SK-N-SH (cell line): Measurements from ENCODE around the gene MYO1D. TPM values are rescaled to one million over a fixed set of nuclear protein-coding genes. Genes with fewer than 3 reads are reported as not detected.

ENCODE experiments used
- CTCF ChIA-PET: fragments of 300-600, 350-600 bp; formaldehyde crosslinking; extraction: SDS; loops from one replicate; lab custom pipeline; 2021; lab: Yijun Ruan, JAX
- POLR2A ChIA-PET: fragments of 350-600 bp; sonication (Branson Sonifier 250); formaldehyde crosslinking; extraction: SDS; loops from one replicate; lab custom pipeline; 2020; ENCODE audit warnings: antibody characterized with exemption, inconsistent platforms; lab: Yijun Ruan, JAX
- DNase-seq: peaks from one replicate; pipeline ENCODE4 v3.0.0; 2012
- H2AFZ ChIP-seq: fragments of 200-600 bp; sonication (generic); 2 replicates; pipeline ENCODE4 v1.8.1; 2016; ENCODE audit warnings: antibody characterized with exemption, mild to moderate bottlenecking, low read depth
- H3F3A ChIP-seq: fragments of 200-600 bp; sonication (generic); replicated peaks from 2 replicates; pipeline ENCODE3; 2016; ENCODE audit warnings: antibody characterized with exemption, mild to moderate bottlenecking; ENCODE audit not compliant: insufficient read depth
- H3K27ac ChIP-seq, 2 experiments: fragments of 200-500 bp in 1 of 2; fragments of 200-600 bp in 1 of 2; sonication (Bioruptor generic) in 1 of 2; sonication (generic), shearing (Covaris generic) in 1 of 2; 2 replicates each; pipeline versions ENCODE4 v1.5.1 to v1.6.1; 2014 to 2016; ENCODE audit warnings: low read depth in 2 of 2, inconsistent platforms in 1 of 2, low read length in 1 of 2, mild to moderate bottlenecking in 1 of 2, mixed read lengths in 1 of 2
- H3K27me3 ChIP-seq: fragments of 200-600 bp; sonication (generic), shearing (Covaris generic); 2 replicates; pipeline ENCODE4 v1.6.1; 2016; ENCODE audit warnings: mixed run types; ENCODE audit not compliant: insufficient read depth
- H3K36me3 ChIP-seq, 2 experiments: fragments of 200-500 bp in 1 of 2; fragments of 200-600 bp in 1 of 2; sonication (Bioruptor generic) in 1 of 2; sonication (generic) in 1 of 2; replicated peaks in 1 of 2; 2 replicates each; pipeline versions ENCODE3 to v1.5.1; 2014 to 2016; ENCODE audit warnings: low read length in 1 of 2, mild to moderate bottlenecking in 1 of 2; ENCODE audit not compliant: insufficient read depth in 2 of 2, control insufficient read depth in 1 of 2
- H3K4me1 ChIP-seq, 2 experiments: fragments of 200-500 bp in 1 of 2; fragments of 200-600 bp in 1 of 2; sonication (Bioruptor generic) in 1 of 2; sonication (generic), shearing (Covaris generic) in 1 of 2; 2 replicates each; pipeline versions ENCODE4 v1.5.1 to v1.6.1; 2014 to 2016; ENCODE audit warnings: low read depth in 1 of 2, low read length in 1 of 2, mixed run types in 1 of 2; ENCODE audit not compliant: insufficient read depth in 2 of 2, control insufficient read depth in 1 of 2
- H3K4me2 ChIP-seq: fragments of 200-600 bp; sonication (generic), shearing (Covaris generic); 2 replicates; pipeline ENCODE4 v1.6.1; 2017; ENCODE audit warnings: mixed run types
- H3K4me3 ChIP-seq, 2 experiments: fragments of 200-500 bp in 1 of 2; fragments of 200-600 bp in 1 of 2; sonication (Bioruptor generic) in 1 of 2; sonication (generic), shearing (Covaris generic) in 1 of 2; 2 replicates each; pipeline versions ENCODE4 v1.5.1 to v1.8.1; 2014 to 2016; ENCODE audit warnings: low read depth in 2 of 2, inconsistent platforms in 1 of 2, low read length in 1 of 2, mild to moderate bottlenecking in 1 of 2, mixed read lengths in 1 of 2, moderate library complexity in 1 of 2
- H3K79me2 ChIP-seq: fragments of 200-600 bp; sonication (generic); 2 replicates; pipeline ENCODE4 v1.8.1; 2017; ENCODE audit warnings: mild to moderate bottlenecking; ENCODE audit not compliant: insufficient read depth
- H3K9ac ChIP-seq: fragments of 200-600 bp; sonication (generic); 2 replicates; pipeline ENCODE4 v1.6.1; 2017; ENCODE audit warnings: mixed run types
- H3K9me2 ChIP-seq: fragments of 200-600 bp; sonication (generic); 2 replicates; pipeline ENCODE4 v1.6.1; 2017; ENCODE audit warnings: mixed run types
- H3K9me3 ChIP-seq: fragments of 200-600 bp; sonication (generic); 2 replicates; pipeline ENCODE4 v1.6.1; 2017; ENCODE audit warnings: mixed run types, mild to moderate bottlenecking, moderate library complexity
- H4K20me1 ChIP-seq: fragments of 200-600 bp; sonication (generic); 2 replicates; pipeline ENCODE4 v1.6.1; 2017; ENCODE audit warnings: mild to moderate bottlenecking, mixed run types; ENCODE audit not compliant: insufficient read depth
- CHD2 ChIP-seq: fragments of 150-350 bp; IDR thresholded peaks from 2 replicates; pipeline ENCODE4 v1.6.1; 2018; ENCODE audit warnings: low read length; ENCODE audit not compliant: partially characterized antibody
- CTCF ChIP-seq: fragments of 200-600 bp; sonication (generic); IDR thresholded peaks from 2 replicates; pipeline ENCODE4 v1.6.1; 2017; ENCODE audit warnings: antibody characterized with exemption, mild to moderate bottlenecking, moderate library complexity
- ELF1 ChIP-seq: IDR thresholded peaks from 2 replicates; pipeline ENCODE4 v1.4.0; 2012
- EP300 ChIP-seq, 2 experiments: IDR thresholded peaks; 2 replicates each; pipeline versions ENCODE4 v1.4.0 to v1.6.1; 2012; ENCODE audit warnings: borderline replicate concordance in 1 of 2, low read depth in 1 of 2, low read length in 1 of 2
- EZH2phosphoT487 ChIP-seq: fragments of 200-600 bp; sonication (generic); IDR thresholded peaks from 2 replicates; pipeline ENCODE4 v1.6.1; 2017; ENCODE audit warnings: low read depth, mixed run types, mild to moderate bottlenecking, antibody characterized with exemption, moderate library complexity, borderline replicate concordance
- FOSL2 ChIP-seq: IDR thresholded peaks from 2 replicates; pipeline ENCODE4 v1.4.0; 2012; ENCODE audit warnings: low read depth, mild to moderate bottlenecking, moderate library complexity, borderline replicate concordance
- FOXM1 ChIP-seq: IDR thresholded peaks from 2 replicates; pipeline ENCODE4 v1.4.0; 2012; ENCODE audit warnings: low read depth, mild to moderate bottlenecking
- GABPA ChIP-seq: IDR thresholded peaks from 2 replicates; pipeline ENCODE4 v1.4.0; 2012; ENCODE audit warnings: low read depth, mild to moderate bottlenecking
- JUND ChIP-seq: IDR thresholded peaks from 2 replicates; pipeline ENCODE4 v1.4.0; 2012
- MAX ChIP-seq: IDR thresholded peaks from 2 replicates; pipeline ENCODE4 v1.4.0; 2012; ENCODE audit warnings: low read depth
- MXI1 ChIP-seq: IDR thresholded peaks from 2 replicates; pipeline ENCODE4 v1.6.1; 2012; ENCODE audit warnings: mild to moderate bottlenecking, low read depth, low read length, improper control_type of control experiment
- NFIC ChIP-seq: IDR thresholded peaks from 2 replicates; pipeline ENCODE4 v1.4.0; 2012; ENCODE audit warnings: borderline replicate concordance
- PBX3 ChIP-seq: IDR thresholded peaks from 2 replicates; pipeline ENCODE4; 2012
- RCOR1 ChIP-seq: fragments of 150-350 bp; IDR thresholded peaks from 2 replicates; pipeline ENCODE4 v1.6.1; 2017; ENCODE audit warnings: antibody characterized with exemption, low read length
- RFX5 ChIP-seq: IDR thresholded peaks from 2 replicates; pipeline ENCODE4 v1.6.1; 2012; ENCODE audit warnings: mild to moderate bottlenecking, improper control_type of control experiment, low read length
- SIN3A ChIP-seq: IDR thresholded peaks from 2 replicates; pipeline ENCODE4 v1.6.1; 2012; ENCODE audit warnings: low read depth, mild to moderate bottlenecking, low read length, moderate library complexity, borderline replicate concordance
- SMC3 ChIP-seq: IDR thresholded peaks from 2 replicates; pipeline ENCODE4 v1.6.1; 2012; ENCODE audit warnings: low read depth, low read length, improper control_type of control experiment
- TAF1 ChIP-seq: IDR thresholded peaks from 2 replicates; pipeline ENCODE4 v1.6.1; 2012; ENCODE audit warnings: low read depth, mild to moderate bottlenecking, low read length, moderate library complexity, borderline replicate concordance
- TCF12 ChIP-seq: IDR thresholded peaks from 2 replicates; pipeline ENCODE4 v1.4.0; 2012
- TEAD4 ChIP-seq: IDR thresholded peaks from 2 replicates; pipeline ENCODE4 v1.4.0; 2012; ENCODE audit warnings: mild to moderate bottlenecking, borderline replicate concordance; ENCODE audit not compliant: insufficient read depth
- YY1 ChIP-seq: IDR thresholded peaks from 2 replicates; pipeline ENCODE4 v1.4.0; 2012; ENCODE audit warnings: low read depth, mild to moderate bottlenecking
- WGBS: methylation state at CpG from one replicate; pipeline ENCODE4 v1.1.6; 2017; ENCODE audit warnings: low lambda C conversion rate; 5-methylcytosine and 5-hydroxymethylcytosine counted together
- polyA plus RNA-seq, 3 experiments: library from polyadenylated mRNA; depleted of rRNA; stranded (reverse); fragments of >200 nt; gene quantifications; 2 replicates each; pipeline ENCODE4 v1.2.3, GENCODE V29; 2012
- TF ChIP-seq, protein P1 (sequence below): IDR thresholded peaks from 2 replicates; pipeline ENCODE4 v1.4.0; 2012; ENCODE audit warnings: low read depth, borderline replicate concordance
- TF ChIP-seq, protein P2 (sequence below): IDR thresholded peaks from 2 replicates; pipeline ENCODE4 v1.4.0; 2012; ENCODE audit warnings: low read depth, borderline replicate concordance
- TF ChIP-seq, protein P3 (sequence below): fragments of 150-350 bp; IDR thresholded peaks from 2 replicates; pipeline ENCODE4 v1.6.1; 2017; ENCODE audit warnings: antibody characterized with exemption, low read length, low read depth, borderline replicate concordance

The MYO1D gene
- polyA plus RNA-seq, 1 of the 3 experiments (the other 2 are of a cell fraction) = 20.4 TPM

- TF ChIP-seq EZH2phosphoT487 (no peak), TEAD4 (no peak), RCOR1 (no peak), CTCF (no peak), GABPA (no peak), ELF1 (no peak), FOSL2 (peak; percentile 4; the same call in 1 of the 2 replicates), SMC3 (no peak), CHD2 (no peak), PBX3 (peak; percentile 81)
- TF ChIP-seq, protein P1, sequence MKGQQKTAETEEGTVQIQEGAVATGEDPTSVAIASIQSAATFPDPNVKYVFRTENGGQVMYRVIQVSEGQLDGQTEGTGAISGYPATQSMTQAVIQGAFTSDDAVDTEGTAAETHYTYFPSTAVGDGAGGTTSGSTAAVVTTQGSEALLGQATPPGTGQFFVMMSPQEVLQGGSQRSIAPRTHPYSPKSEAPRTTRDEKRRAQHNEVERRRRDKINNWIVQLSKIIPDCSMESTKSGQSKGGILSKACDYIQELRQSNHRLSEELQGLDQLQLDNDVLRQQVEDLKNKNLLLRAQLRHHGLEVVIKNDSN = no peak
- TF ChIP-seq, all 33 proteins: peak for 4
Observed at GRCh38 chr17:32882734-32883133, 5.8 kb upstream of the MYO1D start (continued).

GRCh38 chr17:32882029-32882428, 5.1 kb upstream of the MYO1D start:
- no peak overlapping the region for H3K4me2 ChIP-seq
- H3K27me3 ChIP-seq = no peaks in the 10 kb centered on the region
- H3K36me3 ChIP-seq = no peaks in the 10 kb centered on the region
- TF ChIP-seq YY1 (no peak), TEAD4 (no peak), CHD2 (no peak), SMC3 (no peak), JUND (no peak), RFX5 (no peak), SIN3A (no peak), TCF12 (no peak), FOXM1 (no peak), EP300 (IDR thresholded peaks at IDR 0.05; ENCODE audit: borderline replicate concordance in 1 of 2, low read depth in 1 of 2, low read length in 1 of 2) (no peak), MAX (no peak), NFIC (no peak), TAF1 (no peak), MXI1 (no peak)
- TF ChIP-seq, protein P2, sequence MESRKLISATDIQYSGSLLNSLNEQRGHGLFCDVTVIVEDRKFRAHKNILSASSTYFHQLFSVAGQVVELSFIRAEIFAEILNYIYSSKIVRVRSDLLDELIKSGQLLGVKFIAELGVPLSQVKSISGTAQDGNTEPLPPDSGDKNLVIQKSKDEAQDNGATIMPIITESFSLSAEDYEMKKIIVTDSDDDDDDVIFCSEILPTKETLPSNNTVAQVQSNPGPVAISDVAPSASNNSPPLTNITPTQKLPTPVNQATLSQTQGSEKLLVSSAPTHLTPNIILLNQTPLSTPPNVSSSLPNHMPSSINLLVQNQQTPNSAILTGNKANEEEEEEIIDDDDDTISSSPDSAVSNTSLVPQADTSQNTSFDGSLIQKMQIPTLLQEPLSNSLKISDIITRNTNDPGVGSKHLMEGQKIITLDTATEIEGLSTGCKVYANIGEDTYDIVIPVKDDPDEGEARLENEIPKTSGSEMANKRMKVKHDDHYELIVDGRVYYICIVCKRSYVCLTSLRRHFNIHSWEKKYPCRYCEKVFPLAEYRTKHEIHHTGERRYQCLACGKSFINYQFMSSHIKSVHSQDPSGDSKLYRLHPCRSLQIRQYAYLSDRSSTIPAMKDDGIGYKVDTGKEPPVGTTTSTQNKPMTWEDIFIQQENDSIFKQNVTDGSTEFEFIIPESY = no peak
- TF ChIP-seq, protein P1 = no peak
- TF ChIP-seq, protein P3, sequence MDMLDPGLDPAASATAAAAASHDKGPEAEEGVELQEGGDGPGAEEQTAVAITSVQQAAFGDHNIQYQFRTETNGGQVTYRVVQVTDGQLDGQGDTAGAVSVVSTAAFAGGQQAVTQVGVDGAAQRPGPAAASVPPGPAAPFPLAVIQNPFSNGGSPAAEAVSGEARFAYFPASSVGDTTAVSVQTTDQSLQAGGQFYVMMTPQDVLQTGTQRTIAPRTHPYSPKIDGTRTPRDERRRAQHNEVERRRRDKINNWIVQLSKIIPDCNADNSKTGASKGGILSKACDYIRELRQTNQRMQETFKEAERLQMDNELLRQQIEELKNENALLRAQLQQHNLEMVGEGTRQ = no peak
- H3K9ac ChIP-seq = no peak overlapping the region
- no peaks in the 10 kb centered on the region for H3K79me2 ChIP-seq
- WGBS = 78% methylated on average over 6 of the region's 6 CpGs
- H3K4me3 ChIP-seq = no peak overlapping the region
- H3K9me3 ChIP-seq = no peaks in the 10 kb centered on the region
- H4K20me1 ChIP-seq = no peaks in the 10 kb centered on the region
- peaks cover 0 to 3% of the 10 kb centered on the region in 2 experiments; a peak in 1 of 4 replicates for H3K4me1 ChIP-seq
- no peaks in the 10 kb centered on the region for H3K9me2 ChIP-seq
- H3K27ac ChIP-seq = no peak overlapping the region
- DNase-seq = no peak
- H3F3A ChIP-seq = no peaks in the 10 kb centered on the region
- no peak overlapping the region for H2AFZ ChIP-seq
- CTCF ChIA-PET = interaction anchor here (1.0 to 2.0 kb wide), 2 partner anchors 99 to 116 kb away, joined by 3 to 7 read pairs; no protein-coding TSS in a partner anchor
- POLR2A ChIA-PET = no interaction called here
